HEK293T (cell line): ENCODE results near the gene XYLT2.

ENCODE experiments used
- ARNT ChIP-seq: fragments of 450-650 bp; IDR thresholded peaks from 2 replicates; pipeline ENCODE4 v1.6.1; 2017; ENCODE audit warnings: mild to moderate bottlenecking
- BHLHE40 ChIP-seq: fragments of 450-650 bp; IDR thresholded peaks from 2 replicates; pipeline ENCODE4 v1.6.1; 2016; ENCODE audit warnings: mild to moderate bottlenecking, moderate library complexity, borderline replicate concordance
- ELF4 ChIP-seq: fragments of 450-650 bp; IDR thresholded peaks from 2 replicates; pipeline ENCODE4 v1.6.1; 2017; ENCODE audit warnings: antibody characterized with exemption
- FOXM1 ChIP-seq: fragments of 450-650 bp; IDR thresholded peaks from 2 replicates; pipeline ENCODE4 v1.6.1; 2017; ENCODE audit warnings: mild to moderate bottlenecking, borderline replicate concordance
- SP1 ChIP-seq: fragments of 450-650 bp; IDR thresholded peaks from 2 replicates; pipeline ENCODE4 v1.6.1; 2017
- SUZ12 ChIP-seq: fragments of 450-650 bp; IDR thresholded peaks from 2 replicates; pipeline ENCODE4 v1.6.1; 2016; ENCODE audit warnings: mild to moderate bottlenecking
- TF ChIP-seq, protein P1 (sequence below): fragments of 450-650 bp; IDR thresholded peaks from 2 replicates; pipeline ENCODE4 v1.6.1; 2016

DNA sequence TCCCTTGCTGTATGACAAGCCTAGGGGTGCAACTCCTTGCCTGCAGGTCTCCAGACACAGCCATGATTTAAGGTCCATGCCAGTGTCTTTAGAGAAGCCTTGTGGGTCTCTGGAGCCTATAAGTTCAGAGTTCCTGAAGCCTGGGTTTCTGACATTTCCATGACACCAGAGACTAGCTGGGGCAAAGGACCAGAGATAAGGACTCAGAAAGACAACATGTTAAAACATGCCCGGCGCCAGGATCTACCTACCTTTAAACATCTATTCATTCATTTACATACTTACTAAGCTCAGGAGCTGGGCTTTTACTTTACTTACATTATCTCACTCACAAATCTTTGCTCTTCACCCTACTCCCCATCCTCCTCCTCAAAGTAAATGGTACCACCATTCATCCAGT is 25.6 kb downstream of the XYLT2 start:
- TF ChIP-seq SUZ12: no peak
- TF ChIP-seq ARNT: no peak
- TF ChIP-seq, protein P1, sequence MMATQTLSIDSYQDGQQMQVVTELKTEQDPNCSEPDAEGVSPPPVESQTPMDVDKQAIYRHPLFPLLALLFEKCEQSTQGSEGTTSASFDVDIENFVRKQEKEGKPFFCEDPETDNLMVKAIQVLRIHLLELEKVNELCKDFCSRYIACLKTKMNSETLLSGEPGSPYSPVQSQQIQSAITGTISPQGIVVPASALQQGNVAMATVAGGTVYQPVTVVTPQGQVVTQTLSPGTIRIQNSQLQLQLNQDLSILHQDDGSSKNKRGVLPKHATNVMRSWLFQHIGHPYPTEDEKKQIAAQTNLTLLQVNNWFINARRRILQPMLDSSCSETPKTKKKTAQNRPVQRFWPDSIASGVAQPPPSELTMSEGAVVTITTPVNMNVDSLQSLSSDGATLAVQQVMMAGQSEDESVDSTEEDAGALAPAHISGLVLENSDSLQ: no peak
- TF ChIP-seq FOXM1: no peak
- TF ChIP-seq SP1: no peak
- no peak for TF ChIP-seq ELF4
- no peak for TF ChIP-seq BHLHE40
